ENCODE measurements around the gene ZNF283.
"Not testable (repeated sequence)": the region's sequence is repeated elsewhere in the genome, so short reads cannot be mapped to it uniquely, and the experiment has no call there.

The ZNF283 gene

GRCh38 chr19:43799502-43800142 lies 27.5 kb upstream of the ZNF283 start:
- no peak for DNase-seq (ENCODE audit: low read depth)

GRCh38 chr19:43802216-43802951 lies 24.7 kb upstream of the ZNF283 start, which contains the start of gene LYPD5:
LYPD5 (minus strand) TSS chr19:43802447; CDS start chr19:43802380, 67 bp downstream.
- no peak for DNase-seq (ENCODE audit: low read depth)

- no peak for DNase-seq (ENCODE audit: low read depth)
Observed at GRCh38 chr19:43804432-43804831, 22.7 kb upstream of the ZNF283 start.

- not testable (repeated sequence) for DNase-seq (ENCODE audit: low read depth)
Observed at GRCh38 chr19:43806401-43806800, 20.7 kb upstream of the ZNF283 start.

GRCh38 chr19:43806848-43807247 lies 20.3 kb upstream of the ZNF283 start:
- DNase-seq (ENCODE audit: low read depth): no peak

GRCh38 chr19:43807651-43808050 lies 19.5 kb upstream of the ZNF283 start:
- no peak for DNase-seq (ENCODE audit: low read depth)

- DNase-seq (ENCODE audit: low read depth): no peak
Observed at GRCh38 chr19:43809762-43810696, 17.1 kb upstream of the ZNF283 start.

GRCh38 chr19:43811837-43812236 lies 15.3 kb upstream of the ZNF283 start:
- no peak for DNase-seq (ENCODE audit: low read depth)

- no peak for DNase-seq (ENCODE audit: low read depth)
Observed at GRCh38 chr19:43812259-43812658, 14.9 kb upstream of the ZNF283 start.

GRCh38 chr19:43812688-43813087 lies 14.4 kb upstream of the ZNF283 start:
- no peak for DNase-seq (ENCODE audit: low read depth)

- no peak for DNase-seq (ENCODE audit: low read depth)
Observed at GRCh38 chr19:43814663-43815352, 12.3 kb upstream of the ZNF283 start.

GRCh38 chr19:43817454-43817853 lies 9.7 kb upstream of the ZNF283 start:
- DNase-seq (ENCODE audit: low read depth): not testable (repeated sequence)

- no peak for DNase-seq (ENCODE audit: low read depth)
Observed at GRCh38 chr19:43818500-43818899, 8.6 kb upstream of the ZNF283 start.

GRCh38 chr19:43820098-43820883 lies 6.8 kb upstream of the ZNF283 start:
- no peak for DNase-seq (ENCODE audit: low read depth)

- no peak for DNase-seq (ENCODE audit: low read depth)
Observed at GRCh38 chr19:43820884-43821215, 6.3 kb upstream of the ZNF283 start.

- DNase-seq (ENCODE audit: low read depth): not testable (repeated sequence)
Observed at GRCh38 chr19:43823856-43824255, 3.3 kb upstream of the ZNF283 start.

GRCh38 chr19:43824572-43824971 lies 2.5 kb upstream of the ZNF283 start:
- DNase-seq (ENCODE audit: low read depth): not testable (repeated sequence)

- no peak for DNase-seq (ENCODE audit: low read depth)
Observed at GRCh38 chr19:43839139-43839538, 12.0 kb downstream of the ZNF283 start.

GRCh38 chr19:43842007-43842406 lies 14.9 kb downstream of the ZNF283 start:
- no peak for DNase-seq (ENCODE audit: low read depth)

GRCh38 chr19:43847246-43847645 lies 20.1 kb downstream of the ZNF283 start:
- no peak for DNase-seq (ENCODE audit: low read depth)

GRCh38 chr19:43847884-43848283 lies 20.8 kb downstream of the ZNF283 start:
- no peak for DNase-seq (ENCODE audit: low read depth)
